IMR-90 (cell line): ENCODE measurements around the gene MALSU1. TPM values are rescaled to one million over a fixed set of nuclear protein-coding genes. Genes with fewer than 3 reads are reported as not detected.

Experiments
- ATAC-seq: fragments of 200-7000 bp; cut with Tn5 transposase; 2 replicates; pipeline ENCODE4 v1.9.1; 2020; ENCODE audit warnings: low read depth, mild to moderate bottlenecking, moderate library complexity
- BruUV-seq: library from RNA; stranded (reverse); fragments of 400-500 nt; replicated peaks from 2 replicates; lab custom pipeline; 2021; lab: Mats Ljungman, UMichigan
- CTCF ChIA-PET: fragments of 300-600 bp; formaldehyde crosslinking; extraction: SDS; loops from one replicate; lab custom pipeline; 2021; ENCODE audit warnings: antibody characterized with exemption; lab: Yijun Ruan, JAX
- POLR2A ChIA-PET: fragments of 300-600 bp; sonication (Branson Sonifier 250); formaldehyde crosslinking; loops from one replicate; lab custom pipeline; 2022; ENCODE audit warnings: antibody characterized with exemption; ENCODE audit not compliant: unreplicated experiment; lab: Charles Lee
- DNase-seq: peaks from one replicate; pipeline ENCODE4 v3.0.0; 2013
- H2AFZ ChIP-seq: replicated peaks from 2 replicates; pipeline ENCODE3; 2013; ENCODE audit warnings: low read length, mild to moderate bottlenecking; ENCODE audit not compliant: poor library complexity
- H2AK5ac ChIP-seq: 2 replicates; pipeline ENCODE4 v1.6.1; 2013; ENCODE audit warnings: low read depth, low read length, inconsistent platforms
- H2AK9ac ChIP-seq: replicated peaks from 2 replicates; pipeline ENCODE3; 2013; ENCODE audit warnings: mild to moderate bottlenecking, low read depth, low read length, moderate library complexity; ENCODE audit not compliant: poor library complexity
- H2BK120ac ChIP-seq: 2 replicates; pipeline ENCODE4 v1.6.1; 2013; ENCODE audit warnings: low read depth, low read length, inconsistent platforms
- H2BK15ac ChIP-seq: 3 replicates; pipeline ENCODE4 v1.6.1; 2013; ENCODE audit warnings: low read depth, low read length, inconsistent platforms
- H2BK20ac ChIP-seq: 2 replicates; pipeline ENCODE4 v1.6.1; 2013; ENCODE audit warnings: low read depth, mild to moderate bottlenecking, inconsistent platforms, low read length, moderate library complexity
- H2BK5ac ChIP-seq: 2 replicates; pipeline ENCODE4 v1.6.1; 2013; ENCODE audit warnings: mild to moderate bottlenecking, low read depth, low read length, inconsistent platforms; ENCODE audit not compliant: poor library complexity, severe bottlenecking
- H3K14ac ChIP-seq: replicated peaks from 2 replicates; pipeline ENCODE4 v1.6.1; 2013; ENCODE audit warnings: low read depth, low read length, inconsistent platforms
- H3K18ac ChIP-seq: 2 replicates; pipeline ENCODE4 v1.6.1; 2013; ENCODE audit warnings: low read depth, low read length, control low read depth
- H3K23ac ChIP-seq: 2 replicates; pipeline ENCODE4 v1.6.1; 2013; ENCODE audit warnings: low read depth, low read length, inconsistent platforms
- H3K27ac ChIP-seq: 2 replicates; pipeline ENCODE4 v1.5.1; 2013; ENCODE audit warnings: mild to moderate bottlenecking, control low read depth, low read length; ENCODE audit not compliant: insufficient read depth
- H3K27me3 ChIP-seq: 2 replicates; pipeline ENCODE4 v1.6.1; 2013; ENCODE audit warnings: low read length; ENCODE audit not compliant: control insufficient read depth, insufficient read depth
- H3K36me3 ChIP-seq: 2 replicates; pipeline ENCODE4 v1.6.1; 2013; ENCODE audit warnings: low read length, mixed read lengths; ENCODE audit not compliant: control insufficient read depth, insufficient read depth
- H3K4ac ChIP-seq: 2 replicates; pipeline ENCODE4 v1.6.1; 2013; ENCODE audit warnings: low read depth, low read length, inconsistent platforms
- H3K4me1 ChIP-seq: 2 replicates; pipeline ENCODE4 v1.6.1; 2013; ENCODE audit warnings: low read length, mixed read lengths; ENCODE audit not compliant: control insufficient read depth, insufficient read depth
- H3K4me2 ChIP-seq: 2 replicates; pipeline ENCODE4 v1.6.1; 2013; ENCODE audit warnings: low read depth, mild to moderate bottlenecking, control low read depth, low read length, moderate library complexity
- H3K4me3 ChIP-seq: 2 replicates; pipeline ENCODE4 v1.5.1; 2013; ENCODE audit warnings: low read depth, mild to moderate bottlenecking, control low read depth, low read length, moderate library complexity; ENCODE audit not compliant: insufficient read depth
- H3K56ac ChIP-seq: 2 replicates; pipeline ENCODE4 v1.6.1; 2013; ENCODE audit warnings: low read length, inconsistent platforms; ENCODE audit not compliant: insufficient read depth; ENCODE audit errors: extremely low read depth
- H3K79me1 ChIP-seq, 2 experiments: 2 replicates each; pipeline ENCODE4 v1.6.1; 2013; ENCODE audit warnings: low read length in 2 of 2, inconsistent platforms in 1 of 2, low read depth in 1 of 2
- H3K9ac ChIP-seq: 2 replicates; pipeline ENCODE4 v1.6.1; 2013; ENCODE audit warnings: low read depth, low read length, control low read depth
- H3K9me1 ChIP-seq: 2 replicates; pipeline ENCODE4 v1.6.1; 2013; ENCODE audit warnings: low read length, inconsistent platforms; ENCODE audit not compliant: insufficient read depth
- H3K9me3 ChIP-seq: 2 replicates; pipeline ENCODE4 v1.6.1; 2013; ENCODE audit warnings: low read length; ENCODE audit not compliant: control insufficient read depth, insufficient read depth
- H4K20me1 ChIP-seq: 2 replicates; pipeline ENCODE4 v1.6.1; 2013; ENCODE audit warnings: low read length, inconsistent platforms; ENCODE audit not compliant: insufficient read depth
- H4K5ac ChIP-seq: 2 replicates; pipeline ENCODE4 v1.6.1; 2013; ENCODE audit warnings: mild to moderate bottlenecking, low read depth, low read length, control low read depth
- H4K8ac ChIP-seq, 2 experiments: 2 replicates each; pipeline ENCODE4 v1.6.1; 2013; ENCODE audit warnings: low read depth in 2 of 2, low read length in 2 of 2, control low read depth in 1 of 2, inconsistent platforms in 1 of 2
- H4K91ac ChIP-seq: 2 replicates; pipeline ENCODE4 v1.6.1; 2013; ENCODE audit warnings: low read depth, low read length, inconsistent platforms; ENCODE audit not compliant: insufficient read depth
- BHLHE40 ChIP-seq: fragments of 150-350 bp; IDR thresholded peaks from 2 replicates; pipeline ENCODE4 v1.6.1; 2016; ENCODE audit warnings: mild to moderate bottlenecking, low read depth, low read length
- CEBPB ChIP-seq: IDR thresholded peaks from 2 replicates; pipeline ENCODE4 v1.6.1; 2012; ENCODE audit warnings: low read depth, low read length, improper control_type of control experiment
- CHD1 ChIP-seq: IDR thresholded peaks from 2 replicates; pipeline ENCODE4 v1.6.1; 2012; ENCODE audit warnings: low read depth, low read length, improper control_type of control experiment
- CTCF ChIP-seq: conservative IDR thresholded peaks from 2 replicates; pipeline ENCODE4 v1.5.1; 2012; ENCODE audit warnings: mild to moderate bottlenecking, low read depth, low read length, improper control_type of control experiment
- ELK1 ChIP-seq: fragments of 150-350 bp; IDR thresholded peaks from 2 replicates; pipeline ENCODE4 v1.6.1; 2016; ENCODE audit warnings: low read depth, mild to moderate bottlenecking, low read length, moderate library complexity, borderline replicate concordance
- MAFK ChIP-seq: IDR thresholded peaks from 2 replicates; pipeline ENCODE4 v1.6.1; 2012; ENCODE audit warnings: low read depth, low read length, improper control_type of control experiment
- MAZ ChIP-seq: IDR thresholded peaks from 2 replicates; pipeline ENCODE4 v1.6.1; 2012; ENCODE audit warnings: low read depth, mild to moderate bottlenecking, low read length, improper control_type of control experiment, moderate library complexity, borderline replicate concordance
- NFE2L2 ChIP-seq: fragments of 150-350 bp; IDR thresholded peaks from 2 replicates; pipeline ENCODE4 v1.6.1; 2016; ENCODE audit warnings: low read depth, mild to moderate bottlenecking, low read length
- POLR2A ChIP-seq: IDR thresholded peaks from 2 replicates; pipeline ENCODE4 v1.6.1; 2012; ENCODE audit warnings: mild to moderate bottlenecking, low read depth, low read length
- RAD21 ChIP-seq: IDR thresholded peaks from 2 replicates; pipeline ENCODE4 v1.6.1; 2012; ENCODE audit warnings: low read length, improper control_type of control experiment
- RCOR1 ChIP-seq: IDR thresholded peaks from 2 replicates; pipeline ENCODE4 v1.6.1; 2012; ENCODE audit warnings: mild to moderate bottlenecking, low read length, improper control_type of control experiment; ENCODE audit not compliant: insufficient replicate concordance
- RFX5 ChIP-seq: IDR thresholded peaks from 2 replicates; pipeline ENCODE4 v1.8.0; 2012; ENCODE audit warnings: low read depth, mild to moderate bottlenecking, low read length, moderate library complexity
- SMC3 ChIP-seq: fragments of 150-350 bp; IDR thresholded peaks from 2 replicates; pipeline ENCODE4 v1.6.1; 2016; ENCODE audit warnings: low read depth, mild to moderate bottlenecking, antibody characterized with exemption, low read length, moderate library complexity
- USF2 ChIP-seq: fragments of 150-350 bp; IDR thresholded peaks from 2 replicates; pipeline ENCODE4 v1.6.1; 2017; ENCODE audit warnings: mild to moderate bottlenecking, antibody characterized with exemption, low read length, low read depth
- WGBS, 2 experiments: methylation state at CpG; one replicate each; pipeline versions ENCODE4 v1.1.5 to v1.1.7; 2013; ENCODE audit warnings: missing lambda C conversion rate in 2 of 2; ENCODE audit not compliant: insufficient read length in 1 of 2; ENCODE audit errors: extremely low coverage in 2 of 2; 5-methylcytosine and 5-hydroxymethylcytosine counted together
- dilution Hi-C: fragments of 300-500 bp; cut with HindIII; formaldehyde crosslinking; loops from one replicate; pipeline ENCODE4 v1.14.3; 2018; ENCODE audit warnings: low sequenced_read_pairs; ENCODE audit not compliant: unreplicated experiment
- in situ Hi-C: fragments of 300-500 bp; cut with MboI; formaldehyde crosslinking; loops from 3 replicates; pipeline ENCODE4 v1.14.3; 2019; ENCODE audit warnings: low sequenced_read_pairs, inconsistent platforms, mixed read lengths
- intact Hi-C: fragments of 100-400 bp; cut with micrococcal nuclease; formaldehyde crosslinking; loops from 2 replicates; pipeline ENCODE4 v1.10.0; 2022
- polyA plus RNA-seq, 3 experiments: library from polyadenylated mRNA; depleted of rRNA; stranded (reverse); fragments of >200 nt; gene quantifications; 2 replicates each; pipeline ENCODE4 v1.2.3, GENCODE V29; 2012; ENCODE audit warnings: low replicate concordance in 1 of 3
- total RNA-seq: library from RNA; depleted of rRNA; stranded (reverse); fragments of >200 nt; gene quantifications from 2 replicates; pipeline ENCODE4 v1.2.3, GENCODE V29; 2012

MALSU1 gene
- total and polyA plus RNA-seq, 2 of the 4 experiments (the other 2 are of a cell fraction) = 30.5 to 36.0 TPM

GRCh38 chr7:23353172-23353571 is 54.0 kb downstream of the MALSU1 start:
- peaks cover 25% of the 10 kb centered on the region for H3K9me1 ChIP-seq
- H3K4me3 ChIP-seq = no peak overlapping the region
- no peak overlapping the region; the same call in 1 of the 2 replicates for H3K56ac ChIP-seq
- no peak overlapping the region for H3K9ac ChIP-seq
- no peak overlapping the region for H3K4me2 ChIP-seq
- DNase-seq (no peak), ATAC-seq (no peak)
- no peak overlapping the region for H2BK15ac ChIP-seq
- no peak overlapping the region for H3K27ac ChIP-seq
- H3K18ac ChIP-seq = no peak overlapping the region
- POLR2A ChIA-PET = no interaction called here
- H3K9me3 ChIP-seq = no peaks in the 10 kb centered on the region
- no peak overlapping the region for H3K14ac ChIP-seq
- no peak overlapping the region for H2AFZ ChIP-seq
- BruUV-seq = no TSS peak
- peaks cover 16% of the 10 kb centered on the region; the same call in 1 of the 2 replicates for H4K20me1 ChIP-seq
- H2AK5ac ChIP-seq = peak overlapping the region; percentile 44
- peaks cover 13% of the 10 kb centered on the region for H3K4me1 ChIP-seq
- H3K36me3 ChIP-seq = no peaks in the 10 kb centered on the region; the same call in 1 of the 2 replicates
- H3K79me1 ChIP-seq = peaks cover 20 to 70% of the 10 kb centered on the region in 2 experiments
- dilution Hi-C loops = no loop called here
- no peak overlapping the region for H4K91ac ChIP-seq
- no peak overlapping the region for H4K5ac ChIP-seq
- CTCF ChIA-PET = no interaction called here
- no peak overlapping the region for H3K23ac ChIP-seq
- in situ Hi-C loops = no loop called here
- no CpG with 5 or more reads among the region's 5 CpGs for WGBS, 2 experiments
- peak overlapping the region; percentile 16 for H2AK9ac ChIP-seq
- no peak overlapping the region for H2BK5ac ChIP-seq
- no peak overlapping the region for H2BK20ac ChIP-seq
- peak overlapping the region; percentile 19; the same call in 1 of the 2 replicates for H3K4ac ChIP-seq
- no peaks in the 10 kb centered on the region for H3K27me3 ChIP-seq
- intact Hi-C loops = no loop called here
- H4K8ac ChIP-seq = no peak overlapping the region
- no peak overlapping the region for H2BK120ac ChIP-seq
- TF ChIP-seq MAZ (no peak), CEBPB (no peak), ELK1 (no peak), CHD1 (no peak), CTCF (no peak), RFX5 (no peak), SMC3 (no peak), BHLHE40 (no peak), RAD21 (no peak), MAFK (no peak), USF2 (no peak), RCOR1 (no peak), NFE2L2 (no peak), POLR2A (no peak)
